NOMO-1 treated with dmso at 0.1 percent for 144 hours (cell line): ENCODE results near the gene ZNF705A.
"Not testable (repeated sequence)": the region's sequence is repeated elsewhere in the genome, so short reads cannot be mapped to it uniquely, and the experiment has no call there.

Source experiments
- DNase-seq: peaks from one replicate; lab custom pipeline; 2025; ENCODE audit not compliant: unreplicated experiment; lab: John Stamatoyannopoulos, UW

The ZNF705A gene

GRCh38 chr12:8156845-8157244, at the start of gene ZNF705A:
Gene ZNF705A (plus strand): TSS chr12:8157015. CDS start chr12:8172626, 15,611 bp downstream.
- DNase-seq = peak; percentile 60

GRCh38 chr12:8108808-8109398, 47.9 kb upstream of the ZNF705A start:
- DNase-seq = peak; percentile 38

GRCh38 chr12:8113117-8113516, 43.7 kb upstream of the ZNF705A start:
- not testable (repeated sequence) for DNase-seq

GRCh38 chr12:8120072-8120713, 36.6 kb upstream of the ZNF705A start:
- DNase-seq = no peak

GRCh38 chr12:8123124-8123912, 33.5 kb upstream of the ZNF705A start, which contains the start of gene CLEC4A:
Gene CLEC4A (plus strand): TSS chr12:8123617. CDS start chr12:8123879, 262 bp downstream.
- DNase-seq = peak; percentile 45

GRCh38 chr12:8127138-8127537, 29.7 kb upstream of the ZNF705A start:
- DNase-seq = peak; percentile 85

GRCh38 chr12:8133636-8134397, 23.0 kb upstream of the ZNF705A start:
- not testable (repeated sequence) for DNase-seq

- not testable (repeated sequence) for DNase-seq
Measured at GRCh38 chr12:8134398-8134930, 22.4 kb upstream of the ZNF705A start.

DNA sequence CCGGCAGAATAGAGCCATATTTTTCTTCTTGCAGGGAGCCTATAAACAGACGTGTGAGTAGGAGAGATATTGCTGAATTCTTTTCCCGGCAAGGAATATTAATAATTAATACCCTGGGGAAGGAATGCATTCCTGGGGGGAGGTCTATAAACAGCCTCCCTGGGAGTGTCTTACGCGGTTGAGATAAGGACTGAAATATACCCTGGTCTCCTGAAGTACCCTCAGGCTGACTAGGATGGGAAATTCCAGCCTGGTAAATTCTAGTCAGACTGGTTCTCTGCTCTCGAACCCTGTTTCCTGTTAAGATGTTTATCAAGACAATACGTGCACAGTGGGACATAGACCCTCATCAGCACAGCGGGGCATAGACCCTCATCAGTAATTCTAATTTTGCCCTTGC, 15.2 kb upstream of the ZNF705A start:
- DNase-seq = not testable (repeated sequence)

DNA sequence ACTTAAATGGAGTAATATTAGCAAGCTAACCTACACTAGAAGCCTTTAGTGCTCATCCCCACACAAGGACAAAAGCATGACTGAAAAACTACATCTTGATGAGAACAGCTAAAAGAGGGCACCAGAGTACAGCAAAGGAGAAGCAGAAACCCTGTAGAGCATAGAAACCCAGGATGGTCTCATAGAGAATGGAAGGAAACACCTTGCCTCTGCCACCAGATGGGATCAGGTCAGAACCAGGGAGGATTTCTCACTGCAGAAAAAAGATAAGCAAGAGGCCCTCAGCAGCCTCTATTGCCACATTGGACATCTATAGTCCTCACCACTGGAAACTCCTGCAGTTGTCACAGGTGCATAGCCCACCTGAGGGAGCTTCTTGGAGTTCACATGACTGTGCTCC, 13.6 kb upstream of the ZNF705A start:
- DNase-seq = no peak

GRCh38 chr12:8145754-8146441, 10.9 kb upstream of the ZNF705A start:
- DNase-seq = no peak

DNA sequence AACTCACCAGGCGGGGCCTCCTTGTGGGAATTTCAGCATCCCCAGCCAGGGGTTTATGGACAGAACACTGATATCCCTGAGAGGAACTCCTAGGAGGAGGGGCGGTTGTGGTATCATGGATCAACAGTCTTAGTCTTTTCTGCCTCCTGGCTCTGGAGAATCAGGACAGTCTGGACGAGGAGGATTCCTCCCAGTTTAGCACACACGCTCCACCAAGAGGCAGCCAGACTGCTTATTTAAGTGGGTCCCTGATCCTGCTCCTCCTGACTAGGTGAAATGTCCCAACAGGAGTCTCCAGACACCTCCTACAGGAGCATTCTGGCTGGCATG, 10.4 kb upstream of the ZNF705A start:
- DNase-seq = no peak

GRCh38 chr12:8154526-8154925, 2.3 kb upstream of the ZNF705A start:
- no peak for DNase-seq

DNA sequence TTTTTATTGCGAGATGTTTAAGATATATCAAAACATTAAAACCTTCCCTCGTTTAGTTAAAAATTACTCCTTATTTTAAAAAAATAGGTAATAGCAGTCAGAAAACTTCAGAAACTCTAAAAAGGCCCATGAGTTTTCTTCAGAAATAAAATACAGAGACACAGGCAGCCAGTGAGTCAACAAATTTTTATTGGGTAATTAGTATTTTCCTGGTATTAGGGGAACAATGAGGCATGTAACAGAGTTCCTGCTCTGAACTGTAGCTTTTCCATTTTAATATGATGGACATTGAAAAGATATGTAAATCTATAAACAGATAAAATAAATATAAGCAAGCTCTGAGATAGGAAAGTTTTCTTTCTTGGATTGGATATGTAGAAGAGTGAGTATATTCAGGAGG, 399 bp upstream of the ZNF705A start:
- DNase-seq = no peak

DNA sequence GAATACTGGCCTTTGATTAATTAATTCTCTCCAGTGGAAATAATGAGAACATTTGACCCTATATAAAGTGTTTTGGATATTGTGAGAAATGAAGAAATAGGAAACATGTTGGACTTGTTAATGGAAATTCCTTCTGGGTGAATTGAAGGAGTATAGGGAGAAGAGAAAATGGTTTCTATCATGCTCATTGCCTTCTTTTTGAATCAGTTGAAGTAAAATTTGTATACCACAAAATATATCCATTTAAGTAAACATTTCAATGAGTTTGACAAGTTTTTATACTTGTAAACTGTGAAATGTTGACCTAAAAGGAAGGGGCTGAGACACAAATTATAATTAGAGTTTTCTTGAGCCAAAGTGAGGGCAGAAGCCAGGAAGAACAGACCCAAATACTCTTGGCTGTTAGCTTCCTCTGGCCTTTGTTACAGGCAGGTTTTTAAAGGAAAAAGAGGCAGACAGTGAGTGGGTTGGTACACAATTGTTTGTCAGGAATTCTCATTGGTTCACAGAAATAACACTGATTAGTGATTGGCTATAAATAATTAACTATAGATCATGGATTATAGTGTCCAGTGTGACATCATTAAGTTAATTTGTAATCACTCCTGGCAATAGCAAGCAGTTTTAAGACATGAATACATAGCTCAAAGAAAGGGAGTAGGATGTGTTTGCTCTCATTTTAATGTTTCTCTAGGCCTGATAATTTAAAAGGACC, 826 bp downstream of the ZNF705A start:
- no peak for DNase-seq

GRCh38 chr12:8172911-8173310, 16.1 kb downstream of the ZNF705A start:
- DNase-seq = not testable (repeated sequence)

DNA sequence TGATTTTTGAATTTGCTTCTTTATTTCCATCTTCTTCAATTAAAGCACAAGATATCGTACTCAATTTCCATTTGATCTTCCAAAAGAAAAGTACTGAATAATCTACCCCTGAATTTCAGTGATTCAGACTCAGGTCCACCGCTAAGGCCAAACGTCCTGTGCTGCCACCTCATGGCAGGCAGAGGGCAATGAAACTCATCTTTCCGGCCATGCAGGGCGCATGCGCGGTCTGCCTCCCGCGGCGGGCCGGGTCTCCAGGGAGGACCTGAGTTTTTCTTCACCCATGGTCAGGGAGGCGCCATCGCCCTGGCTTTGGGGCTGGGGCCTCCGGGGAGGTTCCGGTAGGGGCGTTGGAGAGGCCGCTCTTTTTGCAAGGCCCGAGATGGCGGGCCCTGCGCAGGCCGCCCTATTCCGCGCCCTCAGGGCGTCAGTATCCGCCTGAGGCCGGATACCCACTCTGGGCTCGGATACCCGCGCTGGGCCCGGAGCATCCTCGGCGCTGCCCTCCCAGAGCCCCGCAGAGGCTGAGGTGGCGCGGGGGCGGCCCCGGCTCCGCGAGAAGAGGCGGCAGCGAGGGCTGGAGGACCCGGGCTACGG, 23.3 kb downstream of the ZNF705A start:
- DNase-seq = peak; percentile 36

DNA sequence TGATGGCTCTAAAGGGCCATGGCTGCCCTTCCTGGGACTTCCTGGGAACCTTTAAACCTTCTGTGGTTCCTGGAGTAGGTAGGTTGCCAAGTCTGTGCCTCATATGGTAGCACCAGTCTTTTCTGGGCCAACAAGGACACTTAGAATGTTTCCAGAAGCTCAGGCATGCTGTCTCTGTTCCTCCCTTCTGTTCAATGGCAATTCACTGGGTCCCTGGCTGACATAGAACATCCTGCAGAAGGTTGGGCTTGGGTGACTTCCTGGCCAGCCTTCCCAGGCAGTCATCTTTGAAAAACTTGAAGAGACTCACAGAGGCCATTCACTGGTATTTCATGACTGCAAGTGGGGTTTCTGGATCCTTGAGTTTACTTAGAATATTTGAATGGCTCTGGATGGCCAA, 24.5 kb downstream of the ZNF705A start:
- not testable (repeated sequence) for DNase-seq

- DNase-seq = not testable (repeated sequence)
Measured at GRCh38 chr12:8182923-8183322, 26.1 kb downstream of the ZNF705A start.
